ENCODE measurements around the gene SH3TC1. TPM values are rescaled to one million over a fixed set of nuclear protein-coding genes. Genes with fewer than 3 reads are reported as not detected.
A peak's percentile ranks its signal among the peaks of the same experiment; 100 is the strongest.

The SH3TC1 gene
- total RNA-seq, 5 donors from 2014 or later (not counting 1 experiment from before 2014, with no cell fraction given) = 24.6 to 103 (median 40.3) TPM

DNA sequence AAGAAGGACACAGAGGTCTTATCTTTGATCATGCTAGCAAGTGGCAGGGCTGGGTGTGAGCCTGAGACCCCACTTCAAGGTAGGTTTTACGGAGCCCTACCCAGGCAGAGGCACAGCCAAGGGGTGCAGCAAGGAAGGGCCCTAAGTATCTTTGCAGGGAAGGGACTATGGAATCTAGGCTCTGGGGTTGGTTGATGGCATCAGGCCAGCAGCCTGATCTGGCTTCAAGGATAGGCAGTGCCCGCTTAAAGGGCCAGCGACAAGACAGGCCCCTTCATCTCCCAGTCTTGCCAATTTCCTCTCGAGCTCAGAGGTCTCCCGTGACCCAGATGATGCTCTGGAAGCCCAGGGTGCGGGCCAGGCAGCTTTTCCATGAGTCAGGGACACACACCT lies 46.2 kb upstream of the SH3TC1 start:
- DNase-seq (no peak), ATAC-seq (replicated peaks in 1 of 4) (no peak)
- Mint-ChIP-seq H3K4me3 (no peak overlapping the region), H3K27me3 (peaks cover 0 to 4% of the 10 kb centered on the region in 2 donors), H3K36me3 (peaks cover 3% of the 10 kb centered on the region), H3K4me1 (peaks cover 0 to 4% (median 4%) of the 10 kb centered on the region in 3 donors), H3K9me3 (no peaks in the 10 kb centered on the region), H3K27ac (no peak overlapping the region)
- Histone ChIP-seq H3K9me3 (no peaks in the 10 kb centered on the region), H3K4me1 (ENCODE audit: control insufficient read depth in 1 of 2, extremely low read depth in 1 of 2, insufficient read depth in 2 of 2, low read length in 2 of 2) (peaks cover 0 to 7% of the 10 kb centered on the region in 2 experiments), H3K27ac (ENCODE audit: low read length) (no peak overlapping the region), H3K4me3 (ENCODE audit: control insufficient read depth in 1 of 2, extremely low read depth in 1 of 2, low read length in 1 of 2) (no peak overlapping the region), H3K27me3 (replicated peaks in 1 of 2; ENCODE audit: control insufficient read depth in 2 of 2, extremely low read depth in 1 of 2, insufficient read depth in 2 of 2, low read length in 1 of 2) (peaks cover 0 to 17% of the 10 kb centered on the region in 2 experiments), H3K36me3 (ENCODE audit: control insufficient read depth in 2 of 2, extremely low read depth in 1 of 2, insufficient read depth in 1 of 2, low read length in 1 of 2) (no peaks in the 10 kb centered on the region)
- ChIA-PET CTCF (no interaction called here), POLR2A (interaction anchor here in 1 of 2 donors (0.5 kb wide), 1 partner anchor 10 kb away, joined by 5 read pairs; no protein-coding TSS in a partner anchor)
- 69% methylated on average over 5 of the region's 6 CpGs for WGBS (ENCODE audit: insufficient coverage)

- peaks cover 0 to 4% of the 10 kb centered on the region in 2 donors for H3K27me3 Mint-ChIP-seq
- no peak overlapping the region for H3K27ac ChIP-seq (ENCODE audit: low read length)
- peaks cover 0 to 21% of the 10 kb centered on the region in 2 experiments for H3K27me3 ChIP-seq (replicated peaks in 1 of 2; ENCODE audit: control insufficient read depth in 2 of 2, extremely low read depth in 1 of 2, insufficient read depth in 2 of 2, low read length in 1 of 2)
- H3K9me3 ChIP-seq = no peaks in the 10 kb centered on the region
- H3K4me1 Mint-ChIP-seq = peaks cover 0 to 4% (median 4%) of the 10 kb centered on the region in 3 donors
- ChIA-PET POLR2A (no interaction called here), CTCF (interaction anchor here in 1 of 2 donors (0.6 kb wide), 1 partner anchor 68 kb away, joined by 3 read pairs; no protein-coding TSS in a partner anchor)
- no peak overlapping the region for H3K27ac Mint-ChIP-seq
- H3K4me3 Mint-ChIP-seq = no peak overlapping the region
- H3K36me3 Mint-ChIP-seq = peaks cover 3% of the 10 kb centered on the region
- no peaks in the 10 kb centered on the region for H3K36me3 ChIP-seq (ENCODE audit: control insufficient read depth in 2 of 2, extremely low read depth in 1 of 2, insufficient read depth in 1 of 2, low read length in 1 of 2)
- DNase-seq (no peak), ATAC-seq (replicated peaks in 1 of 4) (no peak)
- H3K9me3 Mint-ChIP-seq = no peaks in the 10 kb centered on the region
- H3K4me1 ChIP-seq (ENCODE audit: control insufficient read depth in 1 of 2, extremely low read depth in 1 of 2, insufficient read depth in 2 of 2, low read length in 2 of 2) = peaks cover 0 to 11% of the 10 kb centered on the region in 2 experiments
- no peak overlapping the region for H3K4me3 ChIP-seq (ENCODE audit: control insufficient read depth in 1 of 2, extremely low read depth in 1 of 2, low read length in 1 of 2)
- 76% methylated on average over 7 of the region's 10 CpGs for WGBS (ENCODE audit: insufficient coverage)
Observed at GRCh38 chr4:8153441-8153840, 45.6 kb upstream of the SH3TC1 start.

DNA sequence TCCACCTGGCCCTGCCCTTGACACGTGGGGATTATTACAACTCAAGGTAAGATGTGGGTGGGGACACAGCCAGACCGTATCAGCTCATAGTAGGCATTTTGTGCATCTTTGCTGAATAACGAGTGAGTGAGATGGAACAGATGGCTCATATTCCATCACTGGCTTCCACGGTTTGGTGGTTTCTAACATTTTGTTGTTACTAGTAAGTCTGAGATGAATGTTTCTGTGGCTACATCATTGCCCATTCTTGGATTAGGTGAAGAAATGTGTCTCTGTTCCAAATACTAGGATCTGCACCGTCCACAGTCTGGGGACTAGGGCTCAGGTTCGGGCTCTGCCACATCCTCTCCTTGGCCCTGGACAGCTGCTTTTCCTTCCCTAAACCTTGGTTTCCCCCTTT lies 44.0 kb upstream of the SH3TC1 start:
- H3K27me3 Mint-ChIP-seq = peaks cover 0 to 4% of the 10 kb centered on the region in 2 donors
- Histone ChIP-seq H3K4me3 (ENCODE audit: control insufficient read depth in 1 of 2, extremely low read depth in 1 of 2, low read length in 1 of 2) (no peak overlapping the region), H3K27me3 (replicated peaks in 1 of 2; ENCODE audit: control insufficient read depth in 2 of 2, extremely low read depth in 1 of 2, insufficient read depth in 2 of 2, low read length in 1 of 2) (peaks cover 0 to 26% of the 10 kb centered on the region in 2 experiments), H3K36me3 (ENCODE audit: control insufficient read depth in 2 of 2, extremely low read depth in 1 of 2, insufficient read depth in 1 of 2, low read length in 1 of 2) (no peaks in the 10 kb centered on the region), H3K9me3 (no peaks in the 10 kb centered on the region), H3K4me1 (ENCODE audit: control insufficient read depth in 1 of 2, extremely low read depth in 1 of 2, insufficient read depth in 2 of 2, low read length in 2 of 2) (peaks cover 0 to 23% of the 10 kb centered on the region in 2 experiments), H3K27ac (ENCODE audit: low read length) (no peak overlapping the region)
- H3K9me3 Mint-ChIP-seq = no peaks in the 10 kb centered on the region
- peaks cover 14% of the 10 kb centered on the region in 3 donors for H3K4me1 Mint-ChIP-seq
- WGBS (ENCODE audit: insufficient coverage) = 63% methylated on average over 2 of the region's 6 CpGs
- ChIA-PET POLR2A (no interaction called here), CTCF (no interaction called here)
- peaks cover 3% of the 10 kb centered on the region for H3K36me3 Mint-ChIP-seq
- ATAC-seq (replicated peaks in 1 of 4) (no peak), DNase-seq (no peak)
- no peak overlapping the region for H3K4me3 Mint-ChIP-seq
- no peak overlapping the region for H3K27ac Mint-ChIP-seq

DNA sequence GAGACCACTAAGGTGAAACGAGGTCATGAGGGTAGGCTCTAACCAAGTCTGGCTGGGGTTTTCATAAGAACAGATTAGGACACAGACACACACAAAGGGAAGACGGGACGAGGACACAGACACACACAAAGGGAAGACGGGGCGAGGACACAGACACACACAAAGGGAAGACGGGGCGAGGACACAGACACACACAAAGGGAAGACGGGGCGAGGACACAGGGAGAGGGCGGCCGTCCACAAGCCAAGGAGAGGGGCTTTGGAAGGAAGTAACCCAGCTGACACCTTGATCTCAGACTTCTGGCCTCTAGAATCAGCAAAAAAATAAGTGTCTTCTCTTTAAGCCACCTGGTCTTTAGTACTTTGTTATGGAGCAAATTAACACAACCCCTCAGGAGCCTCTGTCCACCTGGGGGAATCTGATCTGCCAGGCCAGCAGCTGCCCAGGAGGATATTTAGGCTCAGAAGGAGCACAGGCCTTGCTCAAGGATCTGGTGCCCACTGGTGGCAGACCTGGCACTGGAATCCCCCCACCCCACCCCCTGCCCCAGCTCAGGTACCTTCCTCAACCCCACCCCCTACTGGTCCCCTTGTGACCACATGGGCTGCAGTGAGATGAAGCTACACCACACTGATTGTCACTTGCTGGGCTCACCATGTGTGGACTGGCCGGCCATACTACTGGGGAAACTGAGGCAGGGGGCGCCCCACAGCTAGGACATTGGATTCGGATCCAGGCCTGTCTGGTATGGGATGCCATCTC lies 43.2 kb upstream of the SH3TC1 start:
- DNase-seq (no peak), ATAC-seq (replicated peaks in 1 of 4) (no peak)
- H3K27me3 ChIP-seq (replicated peaks in 1 of 2; ENCODE audit: control insufficient read depth in 2 of 2, extremely low read depth in 1 of 2, insufficient read depth in 2 of 2, low read length in 1 of 2) = peaks cover 0 to 26% of the 10 kb centered on the region in 2 experiments
- WGBS (ENCODE audit: insufficient coverage) = 92% methylated on average over 14 of the region's 14 CpGs
- H3K27me3 Mint-ChIP-seq = peaks cover 0 to 4% of the 10 kb centered on the region in 2 donors
- peaks cover 0 to 26% of the 10 kb centered on the region in 2 experiments for H3K4me1 ChIP-seq (ENCODE audit: control insufficient read depth in 1 of 2, extremely low read depth in 1 of 2, insufficient read depth in 2 of 2, low read length in 2 of 2)
- no peaks in the 10 kb centered on the region for H3K9me3 Mint-ChIP-seq
- peak overlapping the region in 1 of 3 donors; percentile 96 for H3K4me3 Mint-ChIP-seq
- H3K27ac Mint-ChIP-seq = no peak overlapping the region
- H3K4me1 Mint-ChIP-seq = peaks cover 14 to 18% (median 17%) of the 10 kb centered on the region in 3 donors
- CTCF ChIA-PET = interaction anchor here in 1 of 2 donors (0.6 kb wide), 1 partner anchor 1074 kb away, joined by 4 read pairs; no protein-coding TSS in a partner anchor
- no peaks in the 10 kb centered on the region for H3K36me3 ChIP-seq (ENCODE audit: control insufficient read depth in 2 of 2, extremely low read depth in 1 of 2, insufficient read depth in 1 of 2, low read length in 1 of 2)
- POLR2A ChIA-PET = no interaction called here
- H3K4me3 ChIP-seq (ENCODE audit: control insufficient read depth in 1 of 2, extremely low read depth in 1 of 2, low read length in 1 of 2) = no peak overlapping the region
- H3K9me3 ChIP-seq = no peaks in the 10 kb centered on the region
- H3K27ac ChIP-seq (ENCODE audit: low read length) = no peak overlapping the region
- H3K36me3 Mint-ChIP-seq = no peaks in the 10 kb centered on the region

DNA sequence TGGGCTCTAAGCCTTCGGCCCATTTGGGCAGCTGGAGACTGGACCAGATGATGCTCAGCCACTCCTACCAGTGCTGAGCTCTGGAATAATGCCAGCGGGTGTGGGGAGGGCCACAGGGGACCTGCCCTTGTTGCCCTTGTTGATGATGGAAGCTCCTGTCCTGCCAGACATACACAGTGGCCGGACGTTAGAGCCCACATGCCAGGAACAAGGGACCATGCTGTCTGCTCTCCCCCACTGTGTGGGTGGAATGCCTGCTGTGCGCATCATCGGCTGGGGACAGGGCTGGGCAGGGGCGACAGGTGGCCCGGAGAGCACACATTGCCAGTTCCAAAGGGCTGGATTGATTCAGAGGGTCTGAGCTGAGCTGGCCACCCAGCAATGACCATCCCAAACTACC lies 42.5 kb upstream of the SH3TC1 start:
- POLR2A ChIA-PET = no interaction called here

GRCh38 chr4:8157496-8157895 lies 41.6 kb upstream of the SH3TC1 start:
- Histone ChIP-seq H3K36me3 (ENCODE audit: control insufficient read depth in 2 of 2, extremely low read depth in 1 of 2, insufficient read depth in 1 of 2, low read length in 1 of 2) (no peaks in the 10 kb centered on the region), H3K4me1 (ENCODE audit: control insufficient read depth in 1 of 2, extremely low read depth in 1 of 2, insufficient read depth in 2 of 2, low read length in 2 of 2) (peaks cover 0 to 26% of the 10 kb centered on the region in 2 experiments), H3K9me3 (no peaks in the 10 kb centered on the region), H3K27ac (ENCODE audit: low read length) (no peak overlapping the region), H3K4me3 (ENCODE audit: control insufficient read depth in 1 of 2, extremely low read depth in 1 of 2, low read length in 1 of 2) (peak overlapping the region; percentile 61 to 82), H3K27me3 (replicated peaks in 1 of 2; ENCODE audit: control insufficient read depth in 2 of 2, extremely low read depth in 1 of 2, insufficient read depth in 2 of 2, low read length in 1 of 2) (peaks cover 0 to 26% of the 10 kb centered on the region in 2 experiments)
- ATAC-seq (replicated peaks in 1 of 4) = no peak
- Mint-ChIP-seq H3K9me3 (no peaks in the 10 kb centered on the region), H3K4me3 (peak overlapping the region; percentile 53 to 96 (median 63)), H3K4me1 (peaks cover 14 to 18% (median 17%) of the 10 kb centered on the region in 3 donors), H3K27ac (peak overlapping the region in 1 of 2 donors; percentile 48), H3K36me3 (no peaks in the 10 kb centered on the region), H3K27me3 (peaks cover 0 to 4% of the 10 kb centered on the region in 2 donors)
- WGBS (ENCODE audit: insufficient coverage) = 40% methylated on average over 11 of the region's 15 CpGs
- ChIA-PET CTCF (no interaction called here), POLR2A (no interaction called here)
- no peak for DNase-seq

More for the DNA sequence above, 42.5 kb upstream of the SH3TC1 start:
- ATAC-seq (replicated peaks in 1 of 4) (no peak), DNase-seq (no peak)
- H3K9me3 ChIP-seq = no peaks in the 10 kb centered on the region
- Mint-ChIP-seq H3K4me1 (peaks cover 14 to 18% (median 17%) of the 10 kb centered on the region in 3 donors), H3K4me3 (peak overlapping the region in 2 of 3 donors; percentile 53 to 96), H3K9me3 (no peaks in the 10 kb centered on the region), H3K27me3 (peaks cover 0 to 4% of the 10 kb centered on the region in 2 donors), H3K27ac (no peak overlapping the region), H3K36me3 (no peaks in the 10 kb centered on the region)
- no peaks in the 10 kb centered on the region for H3K36me3 ChIP-seq (ENCODE audit: control insufficient read depth in 2 of 2, extremely low read depth in 1 of 2, insufficient read depth in 1 of 2, low read length in 1 of 2)
- H3K27me3 ChIP-seq (replicated peaks in 1 of 2; ENCODE audit: control insufficient read depth in 2 of 2, extremely low read depth in 1 of 2, insufficient read depth in 2 of 2, low read length in 1 of 2) = peaks cover 0 to 26% of the 10 kb centered on the region in 2 experiments
- no peak overlapping the region for H3K27ac ChIP-seq (ENCODE audit: low read length)
- 86% methylated on average over 7 of the region's 8 CpGs for WGBS (ENCODE audit: insufficient coverage)
- peaks cover 0 to 26% of the 10 kb centered on the region in 2 experiments for H3K4me1 ChIP-seq (ENCODE audit: control insufficient read depth in 1 of 2, extremely low read depth in 1 of 2, insufficient read depth in 2 of 2, low read length in 2 of 2)
- H3K4me3 ChIP-seq (ENCODE audit: control insufficient read depth in 1 of 2, extremely low read depth in 1 of 2, low read length in 1 of 2) = no peak overlapping the region
- CTCF ChIA-PET = interaction anchor here in 1 of 2 donors (0.6 kb wide), 1 partner anchor 1074 kb away, joined by 4 read pairs; no protein-coding TSS in a partner anchor

Data from T-cell (primary cell).